Ovary (tissue), 10 donors: ENCODE measurements around the gene BAIAP3. TPM values are rescaled to one million over a fixed set of nuclear protein-coding genes. Genes with fewer than 3 reads are reported as not detected.
A peak's percentile ranks its signal among the peaks of the same experiment; 100 is the strongest.

ENCODE experiments used
- DNase-seq, 5 donors: peaks; one replicate each; pipeline ENCODE4 v3.0.0-alpha.2; 2019 to 2020
- H3K27ac ChIP-seq, 2 donors: fragments of 200-600 bp; one replicate each; pipeline versions ENCODE4 v1.5.1 to v1.8.0; 2019 to 2022
- H3K27me3 ChIP-seq: fragments of 200-600 bp; one replicate; pipeline ENCODE4 v1.8.0; 2022
- H3K36me3 ChIP-seq: fragments of 200-600 bp; sonication (generic); one replicate; pipeline ENCODE4 v1.5.1; 2019
- H3K4me1 ChIP-seq: one replicate; pipeline ENCODE4 v1.8.1; 2013; ENCODE audit warnings: mild to moderate bottlenecking, moderate library complexity; ENCODE audit not compliant: insufficient read depth
- H3K4me3 ChIP-seq: fragments of 200-600 bp; sonication (generic); one replicate; pipeline ENCODE4 v1.5.1; 2017
- H3K9me3 ChIP-seq, 2 donors: fragments of 200-600 bp in 1 of 2; sonication (generic) in 1 of 2; one replicate each; pipeline versions ENCODE4 v1.5.1 to v1.8.1; 2013 to 2019; ENCODE audit warnings: mild to moderate bottlenecking in 1 of 2, moderate library complexity in 1 of 2
- EP300 ChIP-seq: sonication (generic); formaldehyde crosslinking; IDR thresholded peaks from one replicate; pipeline ENCODE4 v1.6.1; 2017; ENCODE audit warnings: antibody characterized with exemption
- POLR2A ChIP-seq: fragments of 450-650 bp; IDR thresholded peaks from one replicate; pipeline ENCODE4 v1.6.1; 2017; ENCODE audit warnings: antibody characterized with exemption, mild to moderate bottlenecking, moderate library complexity
- WGBS, 3 donors: extraction: QIAGEN DNeasy Blood & Tissue Kit in 1 of 3; methylation state at CpG; one replicate each; pipeline versions ENCODE4 v1.1.5 to v1.1.7; 2013 to 2017; 5-methylcytosine and 5-hydroxymethylcytosine counted together
- intact Hi-C, 4 donors: fragments of 100-400 bp; cut with DNase I; formaldehyde crosslinking; loops; one replicate each; pipeline versions ENCODE4 v1.11.0 to v1.15.1; 2022 to 2023
- long read RNA-seq, 3 donors: library from polyadenylated mRNA in 2 of 3; unstranded in 2 of 3; transcript quantifications; one replicate each; pipeline ENCODE4 v2.0.0 and lab custom pipeline, GENCODE V29; 2021 to 2026
- polyA plus RNA-seq, 2 donors: library from polyadenylated mRNA; stranded (reverse); fragments of 200-250 nt in 1 of 2; fragments of 350-450 nt in 1 of 2; fragmentation: Illumina TruSeq in 1 of 2; extraction: RNeasy Lipid Tissue Mini Kit (QIAGEN cat#74804) in 1 of 2; gene quantifications; one replicate each; pipeline ENCODE4 v1.2.3, GENCODE V29; 2013 to 2014
- total RNA-seq, 7 donors: library from RNA; depleted of rRNA in 2 of 7; stranded (reverse); fragments of >200 nt in 2 of 7; fragmentation: NEBNext Ultra II Directional in 3 of 7; extraction: Animal tissue kit (Norgen Biotek cat#: 25700) in 3 of 7; gene quantifications; one replicate each; pipeline versions ENCODE4 v1.1.0 to v1.2.4, GENCODE V29; 2016 to 2023
- TF ChIP-seq, protein P1 (sequence below), 3 donors: fragments of 450-650 bp in 2 of 3; fragments of 200-600 bp in 1 of 3; IDR thresholded peaks; one replicate each; pipeline versions ENCODE4 v1.5.1 to v1.8.0; 2016 to 2022; ENCODE audit warnings: antibody characterized with exemption in 3 of 3, mild to moderate bottlenecking in 1 of 3
- donor health status: DM: no; HTN: no; CAD: no; lungs with moderate emphysema.
- donor health status: DM: no; HTN: no; CAD: no.
- donor health status: Bipolar disorder and iron deficiency.
- donor health status: DM: yes; HTN: yes; CAD: no.
- donor health status: DM: no; HTN: no; CAD: no.
- donor health status: DM: yes; HTN: yes; CAD: no.

The BAIAP3 gene, protein sequence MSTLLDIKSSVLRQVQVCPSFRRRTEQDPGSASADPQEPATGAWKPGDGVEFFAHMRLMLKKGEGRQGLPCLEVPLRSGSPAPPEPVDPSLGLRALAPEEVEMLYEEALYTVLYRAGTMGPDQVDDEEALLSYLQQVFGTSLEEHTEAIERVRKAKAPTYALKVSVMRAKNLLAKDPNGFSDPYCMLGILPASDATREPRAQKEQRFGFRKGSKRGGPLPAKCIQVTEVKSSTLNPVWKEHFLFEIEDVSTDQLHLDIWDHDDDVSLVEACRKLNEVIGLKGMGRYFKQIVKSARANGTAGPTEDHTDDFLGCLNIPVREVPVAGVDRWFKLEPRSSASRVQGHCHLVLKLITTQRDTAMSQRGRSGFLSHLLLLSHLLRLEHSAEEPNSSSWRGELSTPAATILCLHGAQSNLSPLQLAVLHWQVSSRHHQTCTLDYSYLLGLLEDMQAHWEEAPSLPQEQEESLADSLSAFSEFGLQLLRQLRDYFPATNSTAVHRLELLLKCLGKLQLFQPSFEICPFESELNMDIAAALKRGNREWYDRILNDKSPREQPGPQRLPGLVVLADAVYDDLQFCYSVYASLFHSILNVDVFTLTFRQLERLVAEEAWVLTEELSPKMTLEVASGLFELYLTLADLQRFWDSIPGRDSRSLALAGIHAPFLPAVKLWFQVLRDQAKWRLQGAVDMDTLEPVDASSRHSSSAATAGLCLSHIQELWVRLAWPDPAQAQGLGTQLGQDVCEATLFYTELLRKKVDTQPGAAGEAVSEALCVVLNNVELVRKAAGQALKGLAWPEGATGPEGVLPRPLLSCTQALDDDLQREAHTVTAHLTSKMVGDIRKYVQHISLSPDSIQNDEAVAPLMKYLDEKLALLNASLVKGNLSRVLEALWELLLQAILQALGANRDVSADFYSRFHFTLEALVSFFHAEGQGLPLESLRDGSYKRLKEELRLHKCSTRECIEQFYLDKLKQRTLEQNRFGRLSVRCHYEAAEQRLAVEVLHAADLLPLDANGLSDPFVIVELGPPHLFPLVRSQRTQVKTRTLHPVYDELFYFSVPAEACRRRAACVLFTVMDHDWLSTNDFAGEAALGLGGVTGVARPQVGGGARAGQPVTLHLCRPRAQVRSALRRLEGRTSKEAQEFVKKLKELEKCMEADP
- total RNA-seq (10 to 100 TPM in 1 of 7 donors, 1 to 10 TPM in 5, under 1 TPM in 1; 0.25 to 26.1 (median 2.6) TPM), polyA plus RNA-seq (under 1 TPM; 0.25 to 0.63 TPM)
- long read RNA-seq, donor 1, result 0 reads
- long read RNA-seq, donor 2, partial matches to known transcripts, result 0 of 1 reads
- long read RNA-seq, donor 2, other reads (novel, unspliced or antisense), result 0 of 1 reads
- long read RNA-seq, donor 3, full-length matches to known transcripts, result 2 of 4 reads
- long read RNA-seq, donor 3, partial matches to known transcripts, result 1 of 4 reads
- long read RNA-seq, donor 3, other reads (novel, unspliced or antisense), result 1 of 4 reads

DNA sequence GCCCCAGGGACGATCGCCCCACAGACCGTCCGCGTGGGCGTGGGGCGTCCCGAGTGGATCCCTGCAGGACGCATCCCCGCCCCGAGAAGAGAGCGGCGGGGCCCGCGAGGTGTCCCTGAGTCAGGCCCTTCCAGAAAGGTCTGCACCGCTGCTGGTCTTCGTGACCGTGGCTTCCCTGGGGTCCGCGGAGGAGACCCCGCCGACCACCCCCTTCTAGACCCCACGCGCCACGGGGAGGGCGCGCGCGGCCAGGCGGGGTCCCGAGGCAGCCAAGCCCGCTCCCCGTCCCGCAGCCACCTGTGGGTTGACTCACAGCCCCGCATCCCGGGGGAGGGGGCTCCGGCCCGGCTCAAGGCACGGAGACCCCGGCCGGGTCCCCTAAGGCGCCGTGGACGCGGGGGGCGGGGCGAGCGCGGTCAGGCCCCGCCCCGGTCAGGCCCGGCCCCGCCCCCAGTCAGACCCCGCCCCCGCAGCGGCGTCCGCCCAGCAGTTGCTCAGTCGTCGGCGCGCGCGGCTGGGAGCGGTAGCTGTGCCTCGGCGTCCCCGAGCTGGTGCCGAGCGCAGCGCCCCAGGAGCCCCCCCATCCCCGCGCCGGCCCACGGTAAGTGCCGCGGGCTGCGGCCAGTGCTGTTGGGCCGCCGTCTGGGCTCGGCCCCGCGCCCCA lies at the start of gene BAIAP3:
BAIAP3 (plus strand) TSS at position 497 of the 664 bp plus-strand sequence. CDS start 4,905 bp downstream, outside the sequence.
- Histone ChIP-seq H3K36me3 (no peaks in the 10 kb centered on the region), H3K27ac (no peak within 1 kb of the TSS), H3K27me3 (no peaks in the 10 kb centered on the region), H3K4me3 (peak within 1 kb of the TSS; percentile 25), H3K9me3 (no peaks in the 10 kb centered on the region), H3K4me1 (no peaks in the 10 kb centered on the region)
- intact Hi-C loops, result no loop called here
- 1 to 2% (median 2%) methylated on average over 18 to 83 of the region's 83 CpGs for WGBS, 3 donors
- TF ChIP-seq POLR2A (no peak), EP300 (no peak)
- TF ChIP-seq, protein P1, sequence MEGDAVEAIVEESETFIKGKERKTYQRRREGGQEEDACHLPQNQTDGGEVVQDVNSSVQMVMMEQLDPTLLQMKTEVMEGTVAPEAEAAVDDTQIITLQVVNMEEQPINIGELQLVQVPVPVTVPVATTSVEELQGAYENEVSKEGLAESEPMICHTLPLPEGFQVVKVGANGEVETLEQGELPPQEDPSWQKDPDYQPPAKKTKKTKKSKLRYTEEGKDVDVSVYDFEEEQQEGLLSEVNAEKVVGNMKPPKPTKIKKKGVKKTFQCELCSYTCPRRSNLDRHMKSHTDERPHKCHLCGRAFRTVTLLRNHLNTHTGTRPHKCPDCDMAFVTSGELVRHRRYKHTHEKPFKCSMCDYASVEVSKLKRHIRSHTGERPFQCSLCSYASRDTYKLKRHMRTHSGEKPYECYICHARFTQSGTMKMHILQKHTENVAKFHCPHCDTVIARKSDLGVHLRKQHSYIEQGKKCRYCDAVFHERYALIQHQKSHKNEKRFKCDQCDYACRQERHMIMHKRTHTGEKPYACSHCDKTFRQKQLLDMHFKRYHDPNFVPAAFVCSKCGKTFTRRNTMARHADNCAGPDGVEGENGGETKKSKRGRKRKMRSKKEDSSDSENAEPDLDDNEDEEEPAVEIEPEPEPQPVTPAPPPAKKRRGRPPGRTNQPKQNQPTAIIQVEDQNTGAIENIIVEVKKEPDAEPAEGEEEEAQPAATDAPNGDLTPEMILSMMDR (IDR thresholded peaks at IDR 0.05), result no peak
- no peak for DNase-seq

DNA sequence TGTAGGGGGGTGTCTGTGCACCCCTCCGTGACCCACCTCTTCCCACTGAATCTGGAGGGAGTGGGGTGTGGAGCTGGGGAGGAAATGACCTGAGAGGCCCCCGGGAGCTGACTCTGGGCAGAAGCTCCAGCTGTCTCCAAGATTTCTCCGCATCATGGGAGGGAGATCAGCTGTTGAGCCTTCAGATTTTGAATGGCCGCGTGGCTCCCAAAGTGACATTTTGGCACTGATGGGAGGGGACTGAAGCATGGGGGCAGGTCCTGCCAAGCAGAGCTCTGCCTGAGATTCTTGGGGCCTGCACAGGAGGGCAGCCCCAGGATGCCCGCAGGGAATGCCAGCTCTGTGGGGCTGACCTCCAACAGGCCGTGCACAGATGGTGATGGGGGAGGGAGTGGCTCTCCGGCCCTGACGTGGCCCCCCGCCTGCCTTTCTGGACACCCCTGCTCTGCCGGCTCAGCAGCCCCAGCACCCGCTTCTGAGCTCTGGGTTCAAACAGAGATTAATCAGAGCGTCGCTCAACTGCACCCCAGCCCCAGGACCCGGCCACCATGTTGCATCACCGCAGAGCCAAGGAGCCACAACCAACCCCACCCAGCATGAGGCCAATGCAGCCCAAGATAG lies 49.3 kb upstream of the BAIAP3 start:
- TF ChIP-seq POLR2A (no peak), EP300 (no peak)
- TF ChIP-seq, protein P1 (IDR thresholded peaks at IDR 0.05), result no peak
- no peak for DNase-seq
- Histone ChIP-seq H3K27ac (no peak overlapping the region), H3K36me3 (no peaks in the 10 kb centered on the region), H3K9me3 (no peaks in the 10 kb centered on the region), H3K27me3 (peaks cover 3% of the 10 kb centered on the region), H3K4me1 (no peaks in the 10 kb centered on the region), H3K4me3 (no peak overlapping the region)
- 45 to 62% (median 54%) methylated on average over 12 to 16 of the region's 16 CpGs for WGBS, 3 donors
- intact Hi-C loops, result no loop called here

- Histone ChIP-seq H3K4me1 (no peaks in the 10 kb centered on the region), H3K27ac (no peak overlapping the region), H3K27me3 (peaks cover 3% of the 10 kb centered on the region), H3K4me3 (no peak overlapping the region), H3K9me3 (no peaks in the 10 kb centered on the region), H3K36me3 (no peaks in the 10 kb centered on the region)
- 62 to 71% (median 71%) methylated on average over 38 of the region's 38 CpGs for WGBS, 3 donors
- TF ChIP-seq POLR2A (no peak), EP300 (no peak)
- TF ChIP-seq, protein P1 (IDR thresholded peaks at IDR 0.05), result no peak
- intact Hi-C loops, result no loop called here
- no peak for DNase-seq
Observed at GRCh38 chr16:1285669-1286512, 47.6 kb upstream of the BAIAP3 start.
